Panc1 (cell line): ENCODE data around the gene RNF128. TPM values are rescaled to one million over a fixed set of nuclear protein-coding genes. Genes with fewer than 3 reads are reported as not detected.

Experiments used
- ATAC-seq: fragments of 200-7000 bp; cut with Tn5 transposase; 2 replicates; pipeline ENCODE4 v1.9.1; 2020; ENCODE audit warnings: mild to moderate bottlenecking, moderate library complexity
- BruUV-seq: library from RNA; stranded (reverse); fragments of 400-500 nt; replicated peaks from 2 replicates; lab custom pipeline; 2021; lab: Mats Ljungman, UMichigan
- CTCF ChIA-PET: fragments of 300-600 bp; sonication (Branson Sonifier 250); formaldehyde crosslinking; loops from one replicate; lab custom pipeline; 2022; ENCODE audit warnings: antibody characterized with exemption; lab: Charles Lee
- POLR2A ChIA-PET: fragments of 300-600 bp; sonication (Branson Sonifier 250); formaldehyde crosslinking; loops from one replicate; lab custom pipeline; 2022; ENCODE audit warnings: antibody characterized with exemption; lab: Charles Lee
- DNase-seq: peaks from one replicate; pipeline ENCODE4 v3.0.0-alpha.2; 2010; ENCODE audit warnings: low read depth, low spot score
- H3K27ac ChIP-seq: 2 replicates; pipeline ENCODE4 v1.5.1; 2011; ENCODE audit warnings: mild to moderate bottlenecking, low read length, inconsistent platforms
- H3K27me3 ChIP-seq: fragments of 200-500 bp; sonication (Bioruptor generic); 2 replicates; pipeline ENCODE4 v1.6.0; 2014; ENCODE audit warnings: low read length, inconsistent platforms; ENCODE audit not compliant: control insufficient read depth, insufficient read depth
- H3K36me3 ChIP-seq: fragments of 200-500 bp; sonication (Bioruptor generic); 2 replicates; pipeline ENCODE4 v1.5.1; 2014; ENCODE audit warnings: inconsistent platforms, mild to moderate bottlenecking, low read length, moderate library complexity; ENCODE audit not compliant: control insufficient read depth, insufficient read depth
- H3K4me1 ChIP-seq: 2 replicates; pipeline ENCODE4 v1.5.1; 2011; ENCODE audit warnings: inconsistent platforms, mild to moderate bottlenecking, low read length, moderate library complexity; ENCODE audit not compliant: control insufficient read depth, insufficient read depth
- H3K4me3 ChIP-seq, 2 experiments: 2 replicates each; pipeline ENCODE4 v1.5.1; 2011 to 2012; ENCODE audit warnings: low read depth in 2 of 2, low read length in 2 of 2, mild to moderate bottlenecking in 2 of 2, inconsistent platforms in 1 of 2, moderate library complexity in 1 of 2
- H3K9me3 ChIP-seq: fragments of 200-500 bp; sonication (Bioruptor generic); 2 replicates; pipeline ENCODE4 v1.5.1; 2014; ENCODE audit warnings: low read depth, mild to moderate bottlenecking, inconsistent platforms, low read length, moderate library complexity; ENCODE audit not compliant: control insufficient read depth, insufficient read depth
- POLR2AphosphoS5 ChIP-seq: IDR thresholded peaks from 2 replicates; pipeline ENCODE4 v1.6.1; 2012; ENCODE audit warnings: mild to moderate bottlenecking, low read depth, low read length, moderate library complexity
- REST ChIP-seq, 2 experiments: IDR thresholded peaks; 2 replicates each; pipeline ENCODE4 v1.6.1; 2011 to 2012; ENCODE audit warnings: low read depth in 2 of 2, control low read depth in 1 of 2, low read length in 1 of 2, mild to moderate bottlenecking in 1 of 2, moderate library complexity in 1 of 2; ENCODE audit not compliant: insufficient read depth in 1 of 2
- SIN3A ChIP-seq: IDR thresholded peaks from 2 replicates; pipeline ENCODE4 v1.6.1; 2012; ENCODE audit warnings: low read depth, mild to moderate bottlenecking, low read length, moderate library complexity, borderline replicate concordance; ENCODE audit not compliant: insufficient read depth
- TCF7L2 ChIP-seq: IDR thresholded peaks from 2 replicates; pipeline ENCODE4 v1.6.1; 2011; ENCODE audit warnings: mild to moderate bottlenecking, low read depth, low read length, inconsistent platforms
- in situ Hi-C: cut with HindIII; loops from 2 replicates; pipeline ENCODE4 v1.10.0; 2016; ENCODE audit warnings: low sequenced_read_pairs, low pct_unique_long_range_greater_than_20kb
- intact Hi-C: fragments of 100-400 bp; cut with micrococcal nuclease; formaldehyde crosslinking; loops from one replicate; pipeline ENCODE4 v1.10.0; 2022; ENCODE audit not compliant: unreplicated experiment
- total RNA-seq: library from RNA; stranded (reverse); gene quantifications from one replicate; pipeline ENCODE4 v1.2.1, GENCODE V29; 2021; ENCODE audit not compliant: unreplicated experiment
- TF ChIP-seq, protein P1 (sequence below): fragments of 450-650 bp; IDR thresholded peaks from 2 replicates; pipeline ENCODE4 v1.5.1; 2017; ENCODE audit warnings: mild to moderate bottlenecking

Gene RNF128
- total RNA-seq, 1 experiment from 2014 or later: 5.0 TPM

GRCh38 chrX:106680716-106681115 lies 45.8 kb upstream of the RNF128 start:
- Histone ChIP-seq H3K27ac (no peak overlapping the region), H3K27me3 (no peaks in the 10 kb centered on the region), H3K9me3 (no peaks in the 10 kb centered on the region), H3K4me3 (no peak overlapping the region), H3K4me1 (no peaks in the 10 kb centered on the region), H3K36me3 (no peaks in the 10 kb centered on the region)
- CTCF ChIA-PET: no interaction called here
- DNase-seq (no peak), ATAC-seq (no peak)
- BruUV-seq: no TSS peak
- in situ Hi-C loops: no loop called here
- TF ChIP-seq SIN3A (no peak), REST (IDR thresholded peaks at IDR 0.05; ENCODE audit: insufficient read depth in 1 of 2, low read depth in 2 of 2, low read length in 1 of 2) (no peak), TCF7L2 (no peak)
- intact Hi-C loops: no loop called here
- POLR2A ChIA-PET: no interaction called here

- POLR2A ChIA-PET: no interaction called here
- Histone ChIP-seq H3K27ac (no peak overlapping the region), H3K4me1 (no peaks in the 10 kb centered on the region), H3K36me3 (no peaks in the 10 kb centered on the region), H3K9me3 (no peaks in the 10 kb centered on the region), H3K27me3 (no peaks in the 10 kb centered on the region), H3K4me3 (no peak overlapping the region)
- in situ Hi-C loops: no loop called here
- CTCF ChIA-PET: no interaction called here
- intact Hi-C loops: no loop called here
- no peak for ATAC-seq
- TF ChIP-seq TCF7L2 (no peak), REST (IDR thresholded peaks at IDR 0.05; ENCODE audit: insufficient read depth in 1 of 2, low read depth in 2 of 2, low read length in 1 of 2) (no peak), POLR2AphosphoS5 (no peak), SIN3A (no peak)
- TF ChIP-seq, protein P1, sequence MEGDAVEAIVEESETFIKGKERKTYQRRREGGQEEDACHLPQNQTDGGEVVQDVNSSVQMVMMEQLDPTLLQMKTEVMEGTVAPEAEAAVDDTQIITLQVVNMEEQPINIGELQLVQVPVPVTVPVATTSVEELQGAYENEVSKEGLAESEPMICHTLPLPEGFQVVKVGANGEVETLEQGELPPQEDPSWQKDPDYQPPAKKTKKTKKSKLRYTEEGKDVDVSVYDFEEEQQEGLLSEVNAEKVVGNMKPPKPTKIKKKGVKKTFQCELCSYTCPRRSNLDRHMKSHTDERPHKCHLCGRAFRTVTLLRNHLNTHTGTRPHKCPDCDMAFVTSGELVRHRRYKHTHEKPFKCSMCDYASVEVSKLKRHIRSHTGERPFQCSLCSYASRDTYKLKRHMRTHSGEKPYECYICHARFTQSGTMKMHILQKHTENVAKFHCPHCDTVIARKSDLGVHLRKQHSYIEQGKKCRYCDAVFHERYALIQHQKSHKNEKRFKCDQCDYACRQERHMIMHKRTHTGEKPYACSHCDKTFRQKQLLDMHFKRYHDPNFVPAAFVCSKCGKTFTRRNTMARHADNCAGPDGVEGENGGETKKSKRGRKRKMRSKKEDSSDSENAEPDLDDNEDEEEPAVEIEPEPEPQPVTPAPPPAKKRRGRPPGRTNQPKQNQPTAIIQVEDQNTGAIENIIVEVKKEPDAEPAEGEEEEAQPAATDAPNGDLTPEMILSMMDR: no peak
- no TSS peak for BruUV-seq
- no peak for DNase-seq
These were observed 42.3 kb upstream of the RNF128 start for GRCh38 chrX:106684207-106684606.
